ENCODE measurements around the gene SLC25A23.

Gene SLC25A23

GRCh38 chr19:6413721-6414643, 45.6 kb downstream of the SLC25A23 start:
- Histone ChIP-seq H3K36me3 (ENCODE audit: control insufficient read depth in 2 of 2, insufficient read depth in 1 of 2, low read length in 2 of 2) (peaks cover 9 to 54% of the 10 kb centered on the region in 2 experiments; a peak in 2 of 3 replicates), H3K27ac (ENCODE audit: extremely low read depth, low read depth, low read length) (no peak overlapping the region), H3K9me3 (ENCODE audit: control insufficient read depth, insufficient read depth, low read depth, low read length) (no peaks in the 10 kb centered on the region), H3K4me1 (ENCODE audit: control insufficient read depth, insufficient read depth, low read length) (no peaks in the 10 kb centered on the region), H3K4me3 (ENCODE audit: low read depth, low read length) (no peak overlapping the region)
- POLR2A ChIA-PET = no interaction called here
- CTCF ChIA-PET = no interaction called here
- TF ChIP-seq ZBTB7A (tag by site-specific recombination; IDR thresholded peaks at IDR 0.05; ENCODE audit: low read depth) (no peak), ZNF514 (tag by site-specific recombination; IDR thresholded peaks at IDR 0.05) (no peak), ZNF701 (tag by site-specific recombination; IDR thresholded peaks at IDR 0.05) (no peak), TRIM28 (IDR thresholded peaks at IDR 0.05; ENCODE audit: borderline replicate concordance, low read length) (no peak), ZNF488 (tag by site-specific recombination; IDR thresholded peaks at IDR 0.05) (no peak), SP7 (tag by site-specific recombination; IDR thresholded peaks at IDR 0.05) (no peak), ZNF501 (tag by site-specific recombination; IDR thresholded peaks at IDR 0.05) (no peak), ZNF626 (tag by site-specific recombination; IDR thresholded peaks at IDR 0.05) (no peak), ZBTB20 (tag by site-specific recombination; IDR thresholded peaks at IDR 0.05) (no peak), PATZ1 (tag by site-specific recombination; IDR thresholded peaks at IDR 0.05) (peak; percentile 73), ZNF776 (tag by site-specific recombination; IDR thresholded peaks at IDR 0.05; ENCODE audit: borderline replicate concordance) (no peak), ZNF202 (tag by site-specific recombination; IDR thresholded peaks at IDR 0.05; ENCODE audit: borderline replicate concordance) (0 out of 2 replicates have a peak, but pooled peaks have one; percentile 39), SP2 (tag by site-specific recombination; IDR thresholded peaks at IDR 0.05) (no peak), ZEB2 (tag by site-specific recombination; IDR thresholded peaks at IDR 0.05) (no peak), ZNF558 (tag by site-specific recombination; IDR thresholded peaks at IDR 0.05) (no peak), ELK4 (IDR thresholded peaks at IDR 0.05; ENCODE audit: borderline replicate concordance, low read depth, low read length) (no peak), ZXDB (tag by site-specific recombination; IDR thresholded peaks at IDR 0.05) (no peak), ZNF404 (tag by site-specific recombination; IDR thresholded peaks at IDR 0.05) (no peak), ZNF112 (tag by site-specific recombination; IDR thresholded peaks at IDR 0.05) (no peak), ZNF211 (tag by site-specific recombination; IDR thresholded peaks at IDR 0.05; ENCODE audit: low read depth) (no peak), ZNF623 (tag by site-specific recombination; IDR thresholded peaks at IDR 0.05) (no peak), ZNF302 (tag by site-specific recombination; IDR thresholded peaks at IDR 0.05; ENCODE audit: low read depth) (no peak), ZNF133 (tag by site-specific recombination; IDR thresholded peaks at IDR 0.05) (no peak), ZNF791 (tag by site-specific recombination; IDR thresholded peaks at IDR 0.05) (no peak), KLF17 (tag by site-specific recombination; IDR thresholded peaks at IDR 0.05) (0 out of 2 replicates have a peak, but pooled peaks have one; percentile 16)
- TF ChIP-seq, protein P1, sequence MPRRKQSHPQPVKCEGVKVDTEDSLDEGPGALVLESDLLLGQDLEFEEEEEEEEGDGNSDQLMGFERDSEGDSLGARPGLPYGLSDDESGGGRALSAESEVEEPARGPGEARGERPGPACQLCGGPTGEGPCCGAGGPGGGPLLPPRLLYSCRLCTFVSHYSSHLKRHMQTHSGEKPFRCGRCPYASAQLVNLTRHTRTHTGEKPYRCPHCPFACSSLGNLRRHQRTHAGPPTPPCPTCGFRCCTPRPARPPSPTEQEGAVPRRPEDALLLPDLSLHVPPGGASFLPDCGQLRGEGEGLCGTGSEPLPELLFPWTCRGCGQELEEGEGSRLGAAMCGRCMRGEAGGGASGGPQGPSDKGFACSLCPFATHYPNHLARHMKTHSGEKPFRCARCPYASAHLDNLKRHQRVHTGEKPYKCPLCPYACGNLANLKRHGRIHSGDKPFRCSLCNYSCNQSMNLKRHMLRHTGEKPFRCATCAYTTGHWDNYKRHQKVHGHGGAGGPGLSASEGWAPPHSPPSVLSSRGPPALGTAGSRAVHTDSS (tag by site-specific recombination; IDR thresholded peaks at IDR 0.05) = no peak
- TF ChIP-seq, protein P2, sequence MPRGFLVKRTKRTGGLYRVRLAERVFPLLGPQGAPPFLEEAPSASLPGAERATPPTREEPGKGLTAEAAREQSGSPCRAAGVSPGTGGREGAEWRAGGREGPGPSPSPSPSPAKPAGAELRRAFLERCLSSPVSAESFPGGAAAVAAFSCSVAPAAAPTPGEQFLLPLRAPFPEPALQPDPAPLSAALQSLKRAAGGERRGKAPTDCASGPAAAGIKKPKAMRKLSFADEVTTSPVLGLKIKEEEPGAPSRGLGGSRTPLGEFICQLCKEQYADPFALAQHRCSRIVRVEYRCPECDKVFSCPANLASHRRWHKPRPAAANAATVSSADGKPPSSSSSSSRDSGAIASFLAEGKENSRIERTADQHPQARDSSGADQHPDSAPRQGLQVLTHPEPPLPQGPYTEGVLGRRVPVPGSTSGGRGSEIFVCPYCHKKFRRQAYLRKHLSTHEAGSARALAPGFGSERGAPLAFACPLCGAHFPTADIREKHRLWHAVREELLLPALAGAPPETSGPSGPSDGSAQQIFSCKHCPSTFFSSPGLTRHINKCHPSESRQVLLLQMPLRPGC (tag by site-specific recombination; IDR thresholded peaks at IDR 0.05) = no peak

Measured in HEK293 (cell line).